Occipital lobe (tissue), 2 donors: ENCODE data around the gene CEACAM6. TPM values are rescaled to one million over a fixed set of nuclear protein-coding genes. Genes with fewer than 3 reads are reported as not detected.

ENCODE experiments used
- DNase-seq: peaks from one replicate; lab custom pipeline; 2025; lab: John Stamatoyannopoulos, UW
- total RNA-seq: library from RNA; depleted of rRNA; stranded (reverse); fragments of >200 nt; gene quantifications from one replicate; pipeline ENCODE4 v1.2.3, GENCODE V29; 2014

The CEACAM6 gene
- total RNA-seq, 1 donor from 2014 or later, result not detected

DNA sequence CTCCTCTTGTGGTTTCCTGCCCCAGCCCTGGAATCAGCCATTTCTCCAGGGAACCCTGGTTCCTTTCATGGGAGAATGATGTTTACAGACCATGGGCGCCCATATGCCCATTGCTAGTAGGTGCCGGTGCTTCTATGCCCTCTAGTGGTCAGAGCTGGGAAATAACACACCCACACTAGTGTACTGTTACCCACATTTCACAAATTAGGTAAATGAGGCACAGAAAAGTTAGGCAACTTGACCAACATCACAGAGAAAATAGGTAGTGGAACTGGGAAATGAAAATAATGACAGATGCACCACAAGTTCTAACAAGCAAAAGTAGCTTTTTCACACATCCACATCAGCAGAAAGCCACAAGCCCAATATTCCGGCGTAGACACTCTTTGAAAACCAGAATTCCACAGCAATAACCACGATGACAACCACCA lies 39.7 kb downstream of the CEACAM6 start:
- no peak for DNase-seq

DNA sequence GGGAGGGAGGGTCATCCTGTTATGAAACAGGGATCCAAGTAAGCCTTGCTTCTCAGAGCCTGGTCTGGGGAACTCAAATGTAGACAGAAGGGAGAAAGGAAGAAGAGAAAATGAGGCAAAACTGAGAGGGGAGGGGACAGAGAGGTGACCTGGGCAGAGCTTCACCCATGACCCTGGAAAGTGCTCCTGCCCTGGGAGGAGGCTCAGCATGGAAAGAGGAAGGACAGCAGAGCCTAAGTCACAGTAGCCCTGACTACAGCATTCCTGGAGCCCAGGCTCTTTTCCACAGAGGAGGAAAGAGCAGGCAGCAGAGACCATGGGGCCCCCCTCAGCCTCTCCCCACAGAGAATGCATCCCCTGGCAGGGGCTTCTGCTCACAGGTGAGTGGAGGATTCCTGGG lies 41.0 kb downstream of the CEACAM6 start, which contains the start of gene CEACAM3:
CEACAM3 (plus strand) TSS at position 226 of the 400 bp plus-strand sequence; CDS start at position 317, 91 bp downstream.
- no peak for DNase-seq

DNA sequence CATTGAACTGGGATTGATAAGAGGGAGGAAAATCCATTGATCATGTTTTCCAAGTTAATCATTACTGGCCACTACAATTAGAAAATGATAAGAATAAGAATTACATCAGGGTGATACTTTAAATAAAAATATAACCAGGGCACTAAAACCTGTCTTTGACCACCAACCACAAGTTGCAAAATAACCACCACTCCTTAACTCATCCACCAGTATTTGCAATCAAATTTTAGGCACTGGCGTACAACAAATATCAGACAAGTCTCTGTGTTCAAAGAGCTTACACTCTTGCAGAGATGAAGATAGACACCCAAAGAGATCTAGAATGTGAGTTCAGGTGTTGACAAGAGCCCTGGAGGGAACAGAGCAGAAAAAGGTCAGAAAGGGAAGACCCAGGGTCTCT lies 41.6 kb downstream of the CEACAM6 start:
- no peak for DNase-seq

DNA sequence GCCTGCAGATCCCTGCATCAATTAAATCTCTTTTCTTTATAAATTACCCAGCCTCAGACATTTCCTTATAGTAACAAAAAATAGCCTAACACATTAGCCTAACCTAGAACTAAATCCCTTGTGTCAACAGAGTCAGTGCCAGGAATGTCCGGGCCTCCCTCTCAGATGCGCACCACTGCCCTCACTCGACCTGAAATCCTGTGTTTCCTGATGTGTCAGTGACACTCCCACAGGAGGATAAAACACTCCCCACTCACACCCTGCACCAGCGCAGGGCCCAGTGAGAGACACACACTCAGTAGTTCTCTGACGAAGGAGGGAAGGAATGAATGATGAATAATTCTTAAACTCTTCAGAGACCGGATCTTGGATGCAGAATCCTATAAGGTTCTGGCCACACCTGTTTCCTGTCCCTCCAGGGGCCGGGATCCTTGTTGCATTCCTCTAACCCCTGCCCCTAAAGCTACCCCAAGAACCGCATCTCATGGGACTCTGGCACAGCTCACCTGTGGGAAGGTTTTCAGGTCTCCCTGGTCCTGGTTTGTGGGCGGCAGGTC lies 44.2 kb downstream of the CEACAM6 start:
- no peak for DNase-seq

DNA sequence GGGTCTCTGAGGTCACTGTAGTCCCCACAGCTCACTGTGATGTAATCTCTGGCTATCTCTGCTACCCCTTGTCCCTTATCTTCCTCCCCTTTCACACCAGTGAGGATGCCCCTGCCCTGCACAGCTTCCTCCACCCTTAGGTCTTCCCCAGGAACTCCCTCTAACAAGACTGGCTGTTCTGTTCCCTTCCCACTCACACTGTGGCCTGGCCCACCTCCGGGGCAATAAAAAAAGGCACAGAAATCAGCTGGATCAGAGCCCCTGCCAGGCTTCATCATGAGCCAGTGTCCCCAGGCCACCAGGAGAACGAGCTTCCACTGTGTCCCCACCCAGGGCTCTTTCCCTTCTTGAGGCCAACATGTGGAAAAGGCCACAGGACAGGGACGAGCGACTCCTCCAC lies 45.7 kb downstream of the CEACAM6 start:
- DNase-seq, result no peak

DNA sequence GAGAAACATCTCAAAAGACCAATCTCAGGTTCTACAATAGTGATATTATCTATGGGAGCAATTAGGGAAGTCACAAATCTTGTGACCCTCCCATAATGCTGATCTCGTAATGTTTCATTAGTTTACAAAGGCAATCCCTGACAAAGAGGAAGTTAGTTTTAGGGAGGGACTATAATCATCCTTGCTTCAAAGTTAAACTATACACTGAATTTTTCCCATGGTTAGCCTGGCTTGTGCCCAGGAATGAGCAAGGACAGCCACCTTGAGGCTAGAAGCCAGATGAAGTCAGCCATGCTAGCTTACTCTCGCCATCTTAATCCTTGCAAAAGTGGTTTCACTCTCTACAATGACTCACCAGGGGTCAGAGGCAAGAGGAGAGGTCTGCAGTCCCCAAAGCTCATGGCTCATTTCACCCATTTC lies 46.5 kb downstream of the CEACAM6 start:
- DNase-seq, result no peak

DNA sequence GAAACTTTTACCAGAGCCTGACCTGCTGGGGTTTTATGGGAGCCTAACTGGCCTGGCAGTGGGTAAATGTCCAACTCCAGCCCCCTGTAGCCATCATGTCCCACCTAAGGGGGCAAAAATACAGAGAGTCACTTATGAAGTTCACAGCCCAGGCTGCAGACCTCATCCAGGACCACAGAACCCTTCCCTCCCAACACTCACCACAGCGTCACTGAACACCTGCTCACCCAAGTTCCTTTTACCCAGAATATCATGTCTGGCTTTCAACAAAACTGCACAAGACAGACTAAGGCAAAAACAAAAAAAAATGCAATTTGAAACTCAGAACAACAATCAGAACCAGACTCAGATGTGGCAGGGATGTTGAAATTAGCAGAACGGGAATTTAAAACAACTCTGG lies 47.4 kb downstream of the CEACAM6 start:
- no peak for DNase-seq

DNA sequence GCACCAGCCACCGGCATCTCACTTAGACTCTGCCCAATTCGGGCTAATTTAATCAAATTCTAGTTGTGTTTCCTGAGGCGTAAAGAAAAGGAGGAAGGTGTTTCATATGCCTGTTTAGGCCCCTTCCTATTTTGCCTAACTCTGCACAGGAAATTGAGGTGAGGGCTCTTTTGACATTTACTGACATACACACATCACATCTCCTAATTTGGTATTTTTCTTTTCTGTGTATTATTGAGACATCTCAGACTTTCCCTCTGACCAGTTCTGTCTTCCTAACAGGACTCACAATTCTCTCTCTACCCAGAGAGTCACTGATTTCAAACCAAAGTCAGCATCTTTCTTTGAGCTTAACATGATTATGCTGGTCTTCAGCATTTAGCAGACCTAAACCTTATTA lies 49.0 kb downstream of the CEACAM6 start:
- DNase-seq, result no peak

DNA sequence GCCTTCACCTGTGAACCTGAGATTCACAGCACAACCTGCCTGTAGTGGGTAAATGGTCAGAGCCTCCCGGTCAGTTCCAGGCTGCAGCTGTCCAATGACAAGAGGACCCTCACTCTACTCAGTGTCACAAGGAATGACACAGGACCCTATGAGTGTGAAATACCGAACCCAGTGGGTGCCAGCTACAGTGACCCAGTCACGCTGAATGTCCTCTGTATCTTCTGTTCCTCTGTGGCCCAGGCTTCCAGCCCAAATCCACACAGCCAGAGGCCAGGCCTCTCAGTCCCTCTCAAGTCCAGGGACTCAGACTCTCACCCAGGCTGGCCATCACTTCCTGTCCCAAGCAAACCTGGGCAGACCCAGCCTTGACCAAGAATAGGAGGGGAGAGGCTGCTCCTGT lies 51.8 kb downstream of the CEACAM6 start:
- no peak for DNase-seq

DNA sequence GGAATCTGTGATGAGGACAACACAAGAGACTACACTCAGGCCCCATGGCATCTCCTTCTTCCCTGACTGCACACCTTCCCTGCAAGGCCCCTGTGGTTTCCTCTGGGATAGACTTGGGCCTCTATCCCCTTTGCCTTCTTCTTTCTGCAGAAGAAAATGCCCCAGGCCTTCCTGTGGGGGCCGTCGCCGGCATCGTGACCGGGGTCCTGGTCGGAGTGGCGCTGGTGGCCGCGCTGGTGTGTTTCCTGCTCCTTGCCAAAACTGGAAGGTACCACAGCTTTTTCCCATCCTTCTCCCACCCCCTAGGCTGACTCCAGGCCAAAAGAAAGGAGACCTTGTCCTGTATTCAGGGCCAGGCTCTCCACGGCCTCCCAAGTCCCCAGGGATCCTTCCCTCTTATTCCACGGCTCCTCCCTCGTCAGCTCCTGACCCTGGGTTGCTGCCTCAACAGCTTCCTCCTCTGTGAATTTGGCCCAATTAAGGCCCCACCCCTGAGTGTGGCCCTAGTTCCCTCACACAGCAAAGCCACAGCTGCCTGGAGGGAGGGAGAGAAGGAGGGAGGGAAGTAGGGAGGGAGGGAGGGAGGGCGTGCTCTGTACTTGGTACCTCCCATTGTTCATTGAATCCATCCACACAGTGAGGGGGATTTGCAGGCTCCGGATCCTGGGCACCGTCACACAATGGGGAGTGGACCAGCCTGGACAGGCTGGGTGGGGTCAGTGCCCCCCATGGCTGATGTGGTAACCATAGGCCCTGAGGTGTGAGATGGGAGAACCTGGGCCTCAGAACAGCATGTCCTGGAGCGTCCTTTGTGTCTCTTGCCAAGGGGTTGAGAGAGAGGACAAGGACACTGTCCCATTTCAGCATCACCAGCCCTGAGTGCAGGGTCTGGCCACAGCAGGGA lies 53.6 kb downstream of the CEACAM6 start:
- DNase-seq, result no peak

DNA sequence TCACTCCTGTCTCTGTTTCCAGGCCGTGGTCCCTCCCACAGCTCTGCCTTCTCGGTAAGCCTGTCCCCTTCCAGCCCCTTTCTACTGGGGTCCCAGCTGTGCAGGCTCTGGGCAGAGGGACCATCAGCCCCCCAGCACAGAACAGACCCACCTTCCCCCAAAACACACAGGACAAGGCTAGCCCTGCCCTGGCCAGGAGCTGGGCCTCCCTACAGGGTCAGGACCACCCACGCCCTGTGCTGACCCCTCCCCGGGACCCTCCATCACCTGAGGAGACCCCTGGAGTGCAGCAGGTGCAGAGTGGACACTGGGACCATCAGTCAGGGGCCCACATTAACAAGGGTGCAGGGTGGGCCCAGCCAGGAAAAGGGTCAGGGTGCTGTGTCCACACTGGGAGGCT lies 55.0 kb downstream of the CEACAM6 start:
- DNase-seq, result no peak

DNA sequence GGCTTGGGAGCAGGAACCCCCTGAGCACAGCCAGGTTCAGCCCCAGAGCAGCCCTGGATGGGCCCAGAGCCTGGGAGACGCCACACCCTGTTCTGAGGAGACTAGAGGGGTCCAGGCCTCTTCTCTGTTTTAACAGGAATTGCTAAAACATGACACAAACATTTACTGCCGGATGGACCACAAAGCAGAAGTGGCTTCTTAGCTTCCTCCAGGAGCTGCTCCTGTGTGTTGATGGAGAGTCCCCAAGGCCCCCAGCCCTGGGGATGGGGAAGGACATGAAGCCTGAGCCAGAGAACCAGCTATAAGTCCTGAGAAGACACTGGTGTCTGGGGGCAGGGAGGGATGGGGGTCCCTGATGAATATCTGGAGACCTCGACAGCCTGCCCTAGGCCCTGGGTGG lies 55.7 kb downstream of the CEACAM6 start:
- DNase-seq, result no peak

DNA sequence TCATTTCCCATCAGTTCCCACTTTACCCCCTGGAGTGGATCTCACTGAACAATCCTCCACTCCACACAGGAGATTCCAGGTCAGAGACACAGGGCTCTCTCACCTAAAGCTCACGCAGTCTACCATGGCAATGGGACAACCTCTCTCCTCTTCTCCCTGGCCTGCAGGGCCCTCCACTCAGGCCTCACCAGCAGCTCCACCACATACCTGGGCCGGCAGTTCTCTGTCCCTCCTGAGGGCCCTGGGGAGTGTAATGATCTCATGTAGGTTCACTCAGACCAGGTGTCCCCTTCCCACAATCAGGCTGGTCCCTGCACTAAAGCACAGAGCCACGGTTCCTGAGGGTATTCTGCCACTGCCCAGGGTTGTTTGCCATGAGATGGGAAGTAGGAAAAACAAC lies 56.7 kb downstream of the CEACAM6 start:
- no peak for DNase-seq

DNA sequence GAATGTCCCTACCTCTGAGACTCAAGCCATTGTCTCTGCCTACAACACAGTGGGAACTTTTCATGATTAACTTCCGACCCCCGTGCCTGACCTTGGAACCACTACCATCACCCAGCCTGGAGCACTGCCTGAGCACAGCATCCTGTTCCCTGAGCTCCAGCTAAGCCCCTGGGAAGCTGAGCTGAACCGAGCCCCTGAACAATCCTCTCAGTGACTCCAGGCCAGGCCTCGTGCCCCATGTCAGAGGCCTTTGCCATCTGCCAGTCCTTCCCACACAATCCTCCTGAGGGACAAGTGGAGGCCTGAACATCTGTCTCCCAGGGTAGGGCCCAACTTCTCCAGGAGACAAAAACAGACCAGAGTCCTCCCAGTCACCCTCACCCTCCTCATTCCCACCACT lies 58.6 kb downstream of the CEACAM6 start:
- no peak for DNase-seq

DNA sequence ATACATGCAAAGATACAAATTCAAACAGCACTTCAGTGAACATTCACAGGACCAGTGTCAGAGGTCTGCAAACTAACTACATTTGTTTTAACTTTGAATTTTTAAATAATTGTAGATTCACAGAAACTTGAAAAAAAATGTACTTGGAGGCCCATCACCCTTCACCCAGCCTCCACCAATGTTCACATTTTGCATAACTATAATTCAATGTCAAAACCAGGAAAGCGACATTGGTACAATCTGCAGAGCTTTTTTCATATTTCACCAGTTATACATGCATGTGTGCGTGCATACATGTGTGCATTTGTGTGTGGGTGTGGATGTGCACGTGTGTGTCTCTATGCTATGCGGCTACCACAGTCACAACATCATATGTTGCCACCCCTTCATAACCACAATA lies 60.0 kb downstream of the CEACAM6 start:
- DNase-seq, result no peak

DNA sequence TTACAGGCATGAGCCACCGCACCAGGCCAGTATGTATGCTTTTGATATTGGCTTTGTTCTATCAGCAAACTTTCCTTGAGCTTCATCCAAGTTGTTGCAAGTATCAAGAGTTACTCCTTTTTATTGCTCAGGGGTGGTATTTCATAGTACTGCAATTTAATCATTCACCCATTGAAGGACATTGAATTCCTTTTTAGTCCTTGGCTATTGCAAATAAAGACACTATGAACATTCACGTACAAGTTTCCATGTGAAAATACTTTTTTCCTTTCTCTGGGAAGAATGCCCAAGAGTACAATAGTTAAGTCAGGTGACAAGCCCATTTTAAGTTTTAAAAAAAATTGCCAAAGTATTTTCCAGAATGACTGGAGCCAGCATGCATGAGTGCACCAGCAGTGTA lies 61.4 kb downstream of the CEACAM6 start:
- DNase-seq, result no peak

DNA sequence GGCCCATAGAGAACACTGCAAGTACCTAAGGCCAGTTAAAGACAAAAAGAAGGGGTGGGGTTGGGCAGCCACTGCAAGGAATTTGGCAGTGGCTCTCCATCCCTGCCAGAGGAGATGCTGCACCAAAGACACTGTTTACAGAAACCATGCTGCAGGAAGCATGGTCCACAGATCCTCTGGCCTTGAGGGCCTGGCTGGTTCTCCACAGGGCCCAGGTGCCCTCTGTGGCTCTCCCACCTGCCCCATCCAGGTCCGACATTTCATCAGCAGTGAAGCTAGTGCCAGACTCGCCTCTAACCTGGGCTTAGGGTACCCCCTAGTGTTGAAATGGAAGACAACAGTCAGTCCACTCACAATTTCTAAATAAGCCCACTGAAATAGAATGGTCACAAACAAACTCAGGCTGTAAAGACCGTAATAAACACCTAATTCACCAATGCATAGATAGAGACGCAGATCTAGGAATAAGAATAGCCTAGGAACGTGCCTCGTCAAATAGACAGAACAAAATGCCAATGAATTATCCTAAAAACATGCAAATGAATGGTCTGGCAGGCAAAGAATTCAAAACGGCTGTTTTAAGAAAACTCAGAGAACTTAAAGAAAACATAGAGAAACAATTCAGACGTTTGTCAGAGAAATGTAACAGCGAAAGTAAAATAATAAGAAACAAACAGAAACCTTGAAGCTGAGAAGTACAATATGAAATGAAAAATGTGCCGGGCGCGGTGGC lies 65.8 kb downstream of the CEACAM6 start:
- no peak for DNase-seq

Other genes with a start within 250 kb of the CEACAM6 start
- gene CEACAM21, start 179.4 kb upstream of the CEACAM6 start, total RNA-seq, result 1.6 TPM
- gene CEACAM4, start 128.5 kb upstream of the CEACAM6 start, total RNA-seq, result not detected
- gene CEACAM7, start 67.3 kb upstream of the CEACAM6 start, total RNA-seq, result not detected
- gene CEACAM5, start 46.9 kb upstream of the CEACAM6 start, total RNA-seq, result not detected
- gene CEACAM3, start 41.1 kb downstream of the CEACAM6 start, total RNA-seq, result not detected
- not detected for gene LYPD4, start 89.2 kb downstream of the CEACAM6 start, total RNA-seq
- gene DMRTC2, start 89.5 kb downstream of the CEACAM6 start, total RNA-seq, result not detected
- gene RPS19, start 104.7 kb downstream of the CEACAM6 start, total RNA-seq, result 405 TPM
- not detected for gene CD79A, start 121.7 kb downstream of the CEACAM6 start, total RNA-seq
- 8.7 TPM for gene ARHGEF1, start 127.7 kb downstream of the CEACAM6 start, total RNA-seq
- not detected for gene ERFL, start 172.9 kb downstream of the CEACAM6 start, total RNA-seq
- gene RABAC1, start 203.8 kb downstream of the CEACAM6 start, total RNA-seq, result 69.3 TPM
- 153 TPM for gene ATP1A3, start 238.7 kb downstream of the CEACAM6 start, total RNA-seq